Retinal pigment epithelial cell (primary cell): ENCODE data around the gene HEMGN.
"Not testable (repeated sequence)": the region's sequence is repeated elsewhere in the genome, so short reads cannot be mapped to it uniquely, and the experiment has no call there.

Experiments
- DNase-seq: peaks from one replicate; pipeline ENCODE4 v3.0.0-alpha.2; 2010; ENCODE audit warnings: low read depth
- H3K4me3 ChIP-seq: 2 replicates; pipeline ENCODE4 v1.5.1; 2011; ENCODE audit warnings: mild to moderate bottlenecking, low read length, control low read depth, moderate library complexity
- CTCF ChIP-seq: conservative IDR thresholded peaks from 2 replicates; pipeline ENCODE4 v1.5.1; 2011; ENCODE audit warnings: low read depth, low read length, control low read depth, inconsistent platforms

Gene HEMGN

GRCh38 chr9:97978371-97979130 is 40.6 kb upstream of the HEMGN start:
- no peak for DNase-seq
- no peak overlapping the region for H3K4me3 ChIP-seq
- no peak for TF ChIP-seq CTCF

GRCh38 chr9:97976633-97977032 is 38.7 kb upstream of the HEMGN start:
- H3K4me3 ChIP-seq, DNase-seq: not testable (repeated sequence)

GRCh38 chr9:97975376-97975775 is 37.4 kb upstream of the HEMGN start:
- no peak overlapping the region for H3K4me3 ChIP-seq
- no peak for TF ChIP-seq CTCF
- no peak for DNase-seq

- no peak for TF ChIP-seq CTCF
- H3K4me3 ChIP-seq: no peak overlapping the region
- no peak for DNase-seq
Measured at GRCh38 chr9:97972753-97973152, 34.8 kb upstream of the HEMGN start.

- DNase-seq: no peak
- no peak for TF ChIP-seq CTCF
- no peak overlapping the region for H3K4me3 ChIP-seq
Measured at GRCh38 chr9:97970165-97970564, 32.2 kb upstream of the HEMGN start.

- TF ChIP-seq CTCF: no peak
- no peak overlapping the region for H3K4me3 ChIP-seq
- DNase-seq: no peak
Measured at GRCh38 chr9:97969014-97969413, 31.0 kb upstream of the HEMGN start.

GRCh38 chr9:97966493-97966892 is 28.5 kb upstream of the HEMGN start:
- no peak for DNase-seq
- no peak overlapping the region for H3K4me3 ChIP-seq
- no peak for TF ChIP-seq CTCF

- DNase-seq: no peak
- H3K4me3 ChIP-seq: no peak overlapping the region
- TF ChIP-seq CTCF: no peak
Measured at GRCh38 chr9:97964901-97965300, 26.9 kb upstream of the HEMGN start.
